ENCODE measurements around the gene GLRX5.

The GLRX5 gene

GRCh38 chr14:95534299-95535225 is at the start of gene GLRX5:
GLRX5 (plus strand) TSS chr14:95535050; CDS start chr14:95535090, 40 bp downstream.
- DNase-seq, result peak; percentile 99
- in situ Hi-C loops (cut with HindIII; ENCODE audit: low pct_ligation_motif_present, low pct_unique_long_range_greater_than_20kb, low sequenced_read_pairs), result no loop called here

GRCh38 chr14:95485222-95485819 is 49.5 kb upstream of the GLRX5 start:
- in situ Hi-C loops (cut with HindIII; ENCODE audit: low pct_ligation_motif_present, low pct_unique_long_range_greater_than_20kb, low sequenced_read_pairs), result no loop called here
- DNase-seq, result no peak

DNA sequence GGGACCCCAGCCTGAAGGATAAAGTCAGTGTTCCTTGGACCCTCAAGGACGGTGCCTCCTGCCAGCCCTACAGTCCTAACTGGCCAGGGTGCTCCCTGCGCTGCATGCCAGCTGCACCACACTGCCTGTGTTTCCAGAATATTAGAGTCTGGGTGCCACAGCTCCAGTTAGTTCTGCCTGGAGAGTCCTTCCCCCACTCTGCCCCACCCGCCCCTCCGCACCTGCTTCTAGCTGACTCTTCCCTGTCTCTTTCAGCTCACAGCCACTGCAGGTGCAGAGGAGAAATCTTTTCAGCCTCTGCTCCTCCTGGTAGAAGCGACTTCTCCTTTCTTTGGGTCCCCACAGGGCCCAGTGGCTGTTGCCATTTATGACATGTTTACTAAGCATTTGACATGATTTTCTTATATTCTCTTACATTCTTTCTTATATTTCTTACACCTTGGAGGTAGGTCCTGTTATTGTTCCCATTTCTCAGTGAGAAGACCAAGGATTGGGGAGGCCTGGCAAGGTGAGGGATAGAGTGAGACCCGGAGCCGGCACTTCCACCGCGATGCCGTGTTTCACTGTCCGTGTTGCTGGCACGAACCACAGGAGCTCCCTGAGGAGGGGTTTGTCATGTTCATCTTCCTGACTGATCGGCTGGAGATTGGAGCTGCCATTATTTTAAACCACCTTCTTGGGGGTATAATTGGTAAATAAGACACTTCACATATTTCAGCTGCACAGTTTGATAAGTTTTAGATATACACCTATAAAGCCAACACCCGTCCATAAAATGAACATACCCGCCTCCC is 47.8 kb upstream of the GLRX5 start:
- no peak for DNase-seq
- in situ Hi-C loops (cut with HindIII; ENCODE audit: low pct_ligation_motif_present, low pct_unique_long_range_greater_than_20kb, low sequenced_read_pairs), result no loop called here

GRCh38 chr14:95487669-95488084 is 47.2 kb upstream of the GLRX5 start:
- in situ Hi-C loops (cut with HindIII; ENCODE audit: low pct_ligation_motif_present, low pct_unique_long_range_greater_than_20kb, low sequenced_read_pairs), result no loop called here
- DNase-seq, result no peak

DNA sequence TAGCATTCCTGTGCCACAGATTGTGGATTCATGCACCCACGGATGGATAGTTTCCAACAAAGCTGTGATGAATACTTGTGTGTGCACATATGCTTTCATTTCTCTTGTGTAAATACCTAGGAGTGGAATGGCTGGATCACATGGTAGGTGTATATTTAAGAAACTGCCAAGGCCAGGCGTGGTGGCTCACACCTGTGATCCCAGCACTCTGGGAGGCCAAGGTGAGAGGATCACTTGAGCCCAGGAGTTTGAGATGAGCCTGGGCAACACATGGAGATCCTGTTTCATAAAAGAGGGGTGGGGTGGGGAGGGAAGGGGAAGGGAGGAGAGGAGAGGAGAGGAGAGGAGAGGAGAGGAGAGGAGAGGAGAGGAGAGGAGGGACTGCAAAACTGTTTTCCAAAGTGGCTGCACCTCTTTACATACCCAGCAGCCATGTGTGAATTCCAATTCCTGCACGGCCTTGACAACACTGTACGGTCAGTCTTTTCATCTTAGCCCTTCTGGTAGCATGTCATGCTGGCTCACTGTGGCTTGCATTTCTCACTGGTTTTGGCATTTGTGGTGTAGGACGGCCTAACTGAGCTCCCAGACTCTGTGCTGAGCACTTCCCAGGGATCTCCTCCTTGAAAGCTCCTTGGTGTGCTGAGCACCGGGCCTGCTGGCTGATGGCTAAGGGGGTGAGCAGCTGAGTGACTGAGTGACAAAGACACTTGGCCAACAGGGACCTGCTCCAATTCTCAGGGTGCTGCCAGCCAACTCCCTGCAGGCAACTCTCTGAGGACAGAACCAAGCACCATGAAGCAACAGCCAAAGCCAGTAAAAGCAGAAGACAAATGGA is 46.3 kb upstream of the GLRX5 start:
- in situ Hi-C loops (cut with HindIII; ENCODE audit: low pct_ligation_motif_present, low pct_unique_long_range_greater_than_20kb, low sequenced_read_pairs), result no loop called here
- DNase-seq, result no peak

- in situ Hi-C loops (cut with HindIII; ENCODE audit: low pct_ligation_motif_present, low pct_unique_long_range_greater_than_20kb, low sequenced_read_pairs), result no loop called here
- DNase-seq, result no peak
Measured at GRCh38 chr14:95489214-95490137, 45.4 kb upstream of the GLRX5 start.

- in situ Hi-C loops (cut with HindIII; ENCODE audit: low pct_ligation_motif_present, low pct_unique_long_range_greater_than_20kb, low sequenced_read_pairs), result no loop called here
- no peak for DNase-seq
Measured at GRCh38 chr14:95490138-95490509, 44.7 kb upstream of the GLRX5 start.

GRCh38 chr14:95490727-95491451 is 44.0 kb upstream of the GLRX5 start:
- no peak for DNase-seq

GRCh38 chr14:95491936-95492608 is 42.8 kb upstream of the GLRX5 start:
- in situ Hi-C loops (cut with HindIII; ENCODE audit: low pct_ligation_motif_present, low pct_unique_long_range_greater_than_20kb, low sequenced_read_pairs), result no loop called here
- DNase-seq, result no peak

More at GRCh38 chr14:95490727-95491451, 44.0 kb upstream of the GLRX5 start:
- in situ Hi-C loops (cut with HindIII; ENCODE audit: low pct_ligation_motif_present, low pct_unique_long_range_greater_than_20kb, low sequenced_read_pairs), result no loop called here

GRCh38 chr14:95493503-95493902 is 41.3 kb upstream of the GLRX5 start:
- in situ Hi-C loops (cut with HindIII; ENCODE audit: low pct_ligation_motif_present, low pct_unique_long_range_greater_than_20kb, low sequenced_read_pairs), result no loop called here
- no peak for DNase-seq

DNA sequence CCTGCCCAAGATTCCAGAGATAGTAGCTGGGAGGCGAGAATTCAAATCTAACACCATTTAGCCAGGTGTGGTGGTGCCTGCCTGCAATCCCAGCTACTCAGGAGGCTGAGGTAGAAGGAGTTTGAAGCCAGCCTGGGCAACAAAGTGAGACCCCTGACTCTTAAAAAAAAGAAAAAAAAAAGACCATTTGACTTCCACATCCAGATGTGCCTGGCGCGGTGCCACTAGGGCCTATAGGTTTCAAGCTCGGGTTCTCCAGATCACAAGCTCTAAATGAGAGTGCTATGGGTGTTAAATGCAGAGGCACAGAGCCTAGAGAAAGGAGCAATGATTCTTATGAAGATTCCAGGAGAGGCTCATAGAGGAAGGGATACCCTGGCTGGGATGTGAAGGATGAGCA is 40.9 kb upstream of the GLRX5 start:
- in situ Hi-C loops (cut with HindIII; ENCODE audit: low pct_ligation_motif_present, low pct_unique_long_range_greater_than_20kb, low sequenced_read_pairs), result no loop called here

DNA sequence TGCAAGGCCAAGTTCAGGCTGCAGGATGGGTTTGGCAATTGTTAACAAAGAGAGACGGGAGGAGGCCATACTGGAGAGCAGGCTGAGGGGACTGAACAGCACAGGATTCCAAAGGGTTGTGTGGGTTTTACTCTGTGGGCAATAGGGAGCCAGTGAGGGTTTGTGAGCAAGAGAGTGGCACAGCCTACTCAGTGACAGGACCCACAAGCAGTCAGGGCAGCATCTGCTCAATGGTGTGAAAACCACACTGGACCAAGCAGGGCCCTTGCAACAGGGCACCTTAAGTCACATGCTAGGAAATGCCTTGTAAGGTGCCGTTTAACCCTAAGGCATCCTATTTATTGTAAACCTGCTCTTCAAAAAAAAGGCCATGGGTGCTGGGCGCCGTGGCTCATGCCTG is 40.4 kb upstream of the GLRX5 start:
- DNase-seq, result no peak
- in situ Hi-C loops (cut with HindIII; ENCODE audit: low pct_ligation_motif_present, low pct_unique_long_range_greater_than_20kb, low sequenced_read_pairs), result no loop called here

More for the DNA sequence above, 40.9 kb upstream of the GLRX5 start:
- no peak for DNase-seq

- in situ Hi-C loops (cut with HindIII; ENCODE audit: low pct_ligation_motif_present, low pct_unique_long_range_greater_than_20kb, low sequenced_read_pairs), result no loop called here
- DNase-seq, result no peak
Measured at GRCh38 chr14:95495076-95495475, 39.8 kb upstream of the GLRX5 start.

DNA sequence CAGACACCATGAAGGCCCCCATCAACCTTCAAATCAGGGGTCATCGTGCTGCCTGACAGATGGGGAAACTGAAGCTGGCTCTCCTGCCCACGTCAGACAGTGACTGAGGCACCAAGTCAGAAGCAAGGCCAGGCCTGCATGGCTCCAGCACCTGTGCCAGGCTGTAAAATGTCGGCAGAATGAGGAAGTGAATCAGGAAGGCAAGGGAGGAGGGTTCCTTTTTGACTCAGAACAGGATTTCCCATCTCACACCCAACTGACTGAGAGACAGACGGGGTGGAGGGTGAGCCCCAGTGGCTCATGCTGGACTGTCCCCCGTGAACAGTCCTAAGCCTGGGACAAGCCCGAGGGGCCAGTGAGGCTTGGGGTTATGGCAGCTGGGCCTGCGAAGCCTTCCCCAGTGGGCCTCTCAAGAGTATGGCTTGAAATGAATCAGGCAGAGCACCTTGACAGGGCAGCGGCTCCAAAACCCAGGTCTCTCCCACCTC is 39.3 kb upstream of the GLRX5 start:
- DNase-seq, result no peak
- in situ Hi-C loops (cut with HindIII; ENCODE audit: low pct_ligation_motif_present, low pct_unique_long_range_greater_than_20kb, low sequenced_read_pairs), result no loop called here

GRCh38 chr14:95496111-95496681 is 38.7 kb upstream of the GLRX5 start:
- DNase-seq, result no peak
- in situ Hi-C loops (cut with HindIII; ENCODE audit: low pct_ligation_motif_present, low pct_unique_long_range_greater_than_20kb, low sequenced_read_pairs), result no loop called here

GRCh38 chr14:95496690-95497259 is 38.1 kb upstream of the GLRX5 start:
- in situ Hi-C loops (cut with HindIII; ENCODE audit: low pct_ligation_motif_present, low pct_unique_long_range_greater_than_20kb, low sequenced_read_pairs), result no loop called here
- no peak for DNase-seq
